H9 (cell line): ENCODE results near the gene TTF2. TPM values are rescaled to one million over a fixed set of nuclear protein-coding genes. Genes with fewer than 3 reads are reported as not detected.

Experiments
- DNase-seq: peaks from one replicate; pipeline ENCODE4 v3.0.0-alpha.2; 2017
- H2AFZ ChIP-seq: one replicate; pipeline ENCODE4 v1.6.1; 2013; ENCODE audit warnings: mild to moderate bottlenecking, low read length, control low read depth, moderate library complexity
- H2AK5ac ChIP-seq: 2 replicates; pipeline ENCODE4 v1.6.1; 2013; ENCODE audit warnings: low read length, control low read depth, mixed read lengths; ENCODE audit not compliant: insufficient read length
- H2BK120ac ChIP-seq: one replicate; pipeline ENCODE4 v1.6.1; 2013; ENCODE audit warnings: low read depth, mild to moderate bottlenecking, low read length, control low read depth, inconsistent platforms; ENCODE audit not compliant: poor library complexity, severe bottlenecking
- H2BK12ac ChIP-seq: 2 replicates; pipeline ENCODE4 v1.6.1; 2013; ENCODE audit warnings: low read length, control low read depth, mixed read lengths, low read depth; ENCODE audit not compliant: insufficient read length
- H2BK15ac ChIP-seq: 2 replicates; pipeline ENCODE4 v1.6.1; 2013; ENCODE audit warnings: low read depth, low read length, control low read depth
- H2BK20ac ChIP-seq: one replicate; pipeline ENCODE4 v1.6.1; 2013; ENCODE audit warnings: low read depth, mild to moderate bottlenecking, low read length, control low read depth, inconsistent platforms; ENCODE audit not compliant: poor library complexity, severe bottlenecking
- H2BK5ac ChIP-seq: 2 replicates; pipeline ENCODE4 v1.6.1; 2013; ENCODE audit warnings: low read length, control low read depth, mixed read lengths; ENCODE audit not compliant: insufficient read length
- H3K14ac ChIP-seq: 2 replicates; pipeline ENCODE4 v1.6.1; 2013; ENCODE audit warnings: low read length, control low read depth; ENCODE audit not compliant: insufficient read depth
- H3K18ac ChIP-seq: 2 replicates; pipeline ENCODE4 v1.6.1; 2013; ENCODE audit warnings: low read depth, mild to moderate bottlenecking, mixed read lengths, low read length, control low read depth; ENCODE audit not compliant: insufficient read length
- H3K23ac ChIP-seq: 2 replicates; pipeline ENCODE4 v1.6.1; 2013; ENCODE audit warnings: low read length, control low read depth, mixed read lengths, low read depth; ENCODE audit not compliant: insufficient read length
- H3K23me2 ChIP-seq: 2 replicates; pipeline ENCODE4 v1.6.1; 2013; ENCODE audit warnings: low read depth, mild to moderate bottlenecking, mixed read lengths, low read length, control low read depth; ENCODE audit not compliant: insufficient read length, poor library complexity, severe bottlenecking
- H3K27ac ChIP-seq: 2 replicates; pipeline ENCODE4 v1.5.1; 2013; ENCODE audit warnings: low read length, control low read depth, mixed read lengths, low read depth; ENCODE audit not compliant: insufficient read length
- H3K27me3 ChIP-seq: 2 replicates; pipeline ENCODE4 v1.6.1; 2013; ENCODE audit warnings: low read length, control low read depth, inconsistent platforms; ENCODE audit not compliant: insufficient read depth
- H3K4ac ChIP-seq: 2 replicates; pipeline ENCODE4 v1.6.1; 2013; ENCODE audit warnings: low read depth, mild to moderate bottlenecking, control low read depth, inconsistent platforms, low read length, moderate library complexity
- H3K4me1 ChIP-seq: 2 replicates; pipeline ENCODE4 v1.6.1; 2013; ENCODE audit warnings: low read length, control low read depth, inconsistent platforms; ENCODE audit not compliant: insufficient read depth
- H3K4me2 ChIP-seq: 2 replicates; pipeline ENCODE4 v1.6.1; 2013; ENCODE audit warnings: low read length, control low read depth, mixed read lengths; ENCODE audit not compliant: insufficient read length, insufficient read depth
- H3K56ac ChIP-seq: 2 replicates; pipeline ENCODE4 v1.6.1; 2013; ENCODE audit warnings: low read depth, mild to moderate bottlenecking, mixed read lengths, low read length, control low read depth; ENCODE audit not compliant: insufficient read length
- H3K79me1 ChIP-seq: 2 replicates; pipeline ENCODE4 v1.6.1; 2013; ENCODE audit warnings: low read depth, mild to moderate bottlenecking, moderate library complexity, low read length, control low read depth, inconsistent platforms; ENCODE audit not compliant: insufficient read depth, poor library complexity, severe bottlenecking
- H3K79me2 ChIP-seq: 2 replicates; pipeline ENCODE4 v1.6.1; 2013; ENCODE audit warnings: low read length, control low read depth, inconsistent platforms; ENCODE audit not compliant: insufficient read depth
- H3K9ac ChIP-seq: 2 replicates; pipeline ENCODE4 v1.6.1; 2013; ENCODE audit warnings: low read length, control low read depth, mixed read lengths; ENCODE audit not compliant: insufficient read length; ENCODE audit errors: extremely low read depth
- H3K9me3 ChIP-seq: one replicate; pipeline ENCODE4 v1.6.1; 2013; ENCODE audit warnings: low read depth, low read length, inconsistent platforms; ENCODE audit not compliant: control insufficient read depth
- H3T11ph ChIP-seq: one replicate; pipeline ENCODE4 v1.6.1; 2013; ENCODE audit warnings: mild to moderate bottlenecking, low read length, control low read depth, inconsistent platforms
- H4K20me1 ChIP-seq: one replicate; pipeline ENCODE4 v1.6.1; 2013; ENCODE audit not compliant: control insufficient read depth, insufficient read length, insufficient read depth
- H4K5ac ChIP-seq: 2 replicates; pipeline ENCODE4 v1.6.1; 2013; ENCODE audit warnings: low read depth, mild to moderate bottlenecking, mixed read lengths, low read length, control low read depth; ENCODE audit not compliant: insufficient read length
- H4K8ac ChIP-seq: replicated peaks from 2 replicates; pipeline ENCODE4 v1.6.1; 2013; ENCODE audit warnings: low read length, control low read depth, mixed read lengths, low read depth; ENCODE audit not compliant: insufficient read length
- H4K91ac ChIP-seq: 2 replicates; pipeline ENCODE4 v1.6.1; 2013; ENCODE audit warnings: low read depth, mild to moderate bottlenecking, moderate library complexity, mixed read lengths, low read length, control low read depth; ENCODE audit not compliant: insufficient read length
- H3K27ac Mint-ChIP-seq, 3 experiments: 2 replicates in 2 of 3; 3 replicates in 1 of 3; pipeline ENCODE4 v1.8.0; 2020 to 2021; ENCODE audit warnings: mixed read lengths in 3 of 3, mild to moderate bottlenecking in 1 of 3, moderate library complexity in 1 of 3
- H3K27me3 Mint-ChIP-seq: 2 replicates; pipeline ENCODE4 v1.8.0; 2021; ENCODE audit warnings: low read depth, mild to moderate bottlenecking, moderate library complexity, mixed read lengths
- H3K36me3 Mint-ChIP-seq, 3 experiments: 2 replicates in 2 of 3; 3 replicates in 1 of 3; pipeline ENCODE4 v1.8.0; 2020 to 2021; ENCODE audit warnings: low read depth in 3 of 3, mixed read lengths in 3 of 3; ENCODE audit not compliant: insufficient read depth in 1 of 3
- H3K4me1 Mint-ChIP-seq, 2 experiments: 2 replicates each; pipeline ENCODE4 v1.8.0; 2020; ENCODE audit warnings: mixed read lengths in 2 of 2
- H3K4me3 Mint-ChIP-seq, 2 experiments: 2 replicates in 1 of 2; 3 replicates in 1 of 2; pipeline ENCODE4 v1.8.0; 2020 to 2021; ENCODE audit warnings: mild to moderate bottlenecking in 2 of 2, mixed read lengths in 2 of 2, moderate library complexity in 1 of 2
- H3K9me3 Mint-ChIP-seq, 2 experiments: 2 replicates in 1 of 2; 3 replicates in 1 of 2; pipeline ENCODE4 v1.8.0; 2020; ENCODE audit warnings: mild to moderate bottlenecking in 2 of 2, mixed read lengths in 2 of 2, moderate library complexity in 1 of 2
- CTCF ChIP-seq: fragments of 200-600 bp; sonication (generic); conservative IDR thresholded peaks from 3 replicates; pipeline ENCODE4 v1.8.0; 2021; ENCODE audit warnings: antibody characterized with exemption, mild to moderate bottlenecking
- WGBS: extraction: QIAGEN DNeasy Blood & Tissue Kit; methylation state at CpG from one replicate; pipeline ENCODE4 v1.1.7; 2013; ENCODE audit warnings: missing lambda C conversion rate, low lambda C conversion rate, mixed read lengths; ENCODE audit not compliant: insufficient read length; ENCODE audit errors: extremely low coverage; 5-methylcytosine and 5-hydroxymethylcytosine counted together
- total RNA-seq: library from RNA; stranded (reverse); gene quantifications from 2 replicates; pipeline ENCODE4 v1.2.1, GENCODE V29; 2021

The TTF2 gene
- total RNA-seq, 1 experiment from 2014 or later = 86.4 TPM

- no peak overlapping the region for H2BK120ac ChIP-seq
- H3K23ac ChIP-seq = no peak overlapping the region
- no peak overlapping the region for H2BK15ac ChIP-seq
- H3K56ac ChIP-seq = no peak overlapping the region
- H3K14ac ChIP-seq = no peak overlapping the region
- H3K4me3 Mint-ChIP-seq = no peak overlapping the region
- H3K4ac ChIP-seq = no peak overlapping the region
- H3K27me3 Mint-ChIP-seq = no peaks in the 10 kb centered on the region
- H3K4me2 ChIP-seq = no peak overlapping the region
- H4K91ac ChIP-seq = no peak overlapping the region
- no peaks in the 10 kb centered on the region for H3K9me3 ChIP-seq
- H3K27ac ChIP-seq = no peak overlapping the region
- H3K18ac ChIP-seq = no peak overlapping the region
- H2BK5ac ChIP-seq = no peak overlapping the region
- WGBS = no CpG with 5 or more reads among the region's 2 CpGs
- no peaks in the 10 kb centered on the region for H3K79me2 ChIP-seq
- H3K9me3 Mint-ChIP-seq = peaks cover 0 to under 1% of the 10 kb centered on the region in 2 experiments; a peak in 4 of 5 replicates
- peaks cover 0 to 5% (median 2%) of the 10 kb centered on the region in 3 experiments; a peak in 4 of 7 replicates for H3K36me3 Mint-ChIP-seq
- H3K4me1 ChIP-seq = peaks cover 3% of the 10 kb centered on the region; the same call in 1 of the 2 replicates
- no peak for TF ChIP-seq CTCF
- H2AFZ ChIP-seq = no peak overlapping the region
- H4K20me1 ChIP-seq = no peaks in the 10 kb centered on the region
- no peak overlapping the region for H4K8ac ChIP-seq
- H3K23me2 ChIP-seq = no peaks in the 10 kb centered on the region
- no peak for DNase-seq
- no peak overlapping the region for H2AK5ac ChIP-seq
- no peak overlapping the region for H4K5ac ChIP-seq
- peak overlapping the region in 1 of 3 experiments; percentile 56; a peak in 1 of 7 replicates for H3K27ac Mint-ChIP-seq
- H2BK12ac ChIP-seq = no peak overlapping the region
- H3T11ph ChIP-seq = no peak overlapping the region
- no peak overlapping the region for H3K9ac ChIP-seq
- no peak overlapping the region for H2BK20ac ChIP-seq
- H3K27me3 ChIP-seq = no peaks in the 10 kb centered on the region
- peaks cover 21 to 24% of the 10 kb centered on the region in 2 experiments for H3K4me1 Mint-ChIP-seq
- H3K79me1 ChIP-seq = no peaks in the 10 kb centered on the region
Observed at GRCh38 chr1:117146072-117146471, 85.9 kb downstream of the TTF2 start.
